ENCODE data around the gene OSGIN1. TPM values are rescaled to one million over a fixed set of nuclear protein-coding genes. Genes with fewer than 3 reads are reported as not detected.

OSGIN1 gene
- total and polyA plus RNA-seq, 2 of the 8 experiments (the other 6 are each of a cell fraction or from before 2014, with no cell fraction given) = 0.58 to 0.76 TPM

DNA sequence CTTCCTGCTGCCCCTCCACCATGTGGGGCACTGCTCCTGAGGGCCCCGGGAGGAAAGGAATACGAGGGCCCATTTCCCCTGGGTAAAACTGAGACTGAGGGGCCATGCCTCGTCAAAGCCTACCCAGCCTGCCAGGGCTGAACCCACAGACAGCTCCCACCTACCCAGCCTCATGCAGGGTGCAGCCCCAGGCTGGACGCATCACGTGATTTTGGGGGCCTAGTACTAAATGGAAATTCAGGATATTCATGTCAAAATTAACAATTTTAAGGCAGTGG is 3.4 kb upstream of the OSGIN1 start:
- H4K91ac ChIP-seq (replicated peaks; ENCODE audit: insufficient read length, low read length) = no peak overlapping the region
- no peaks in the 10 kb centered on the region for H3K79me2 ChIP-seq (ENCODE audit: control insufficient read depth in 1 of 2, insufficient read depth in 2 of 2, low read length in 2 of 2)
- H3K18ac ChIP-seq (ENCODE audit: extremely low read depth, low read length) = no peak overlapping the region
- H3K56ac ChIP-seq (replicated peaks; ENCODE audit: insufficient read length, low read depth, low read length) = no peak overlapping the region
- no peak overlapping the region for H2AK5ac ChIP-seq (ENCODE audit: low read depth, low read length)
- H2BK12ac ChIP-seq (ENCODE audit: low read depth, low read length) = no peak overlapping the region
- H3K14ac ChIP-seq (ENCODE audit: insufficient read length) = no peak overlapping the region
- 0 out of 2 replicates have a peak, but pooled peaks cover 1% of the 10 kb centered on the region for H3K23me2 ChIP-seq (ENCODE audit: low read depth, low read length)
- ChIA-PET CTCF (ENCODE audit: partially characterized antibody) (interaction anchor here (1.1 to 2.0 kb wide), 4 partner anchors 20 to 113 kb away, joined by 3 to 5 read pairs (median 4); no protein-coding TSS in a partner anchor), POLR2A (ENCODE audit: partially characterized antibody) (interaction anchor here (0.7 kb wide), 1 partner anchor 16 kb away, joined by 4 read pairs; no protein-coding TSS in a partner anchor)
- no peak for DNase-seq (ENCODE audit: low read depth in 1 of 2, low spot score in 2 of 2)
- whole genome bisulfite sequencing, 2 experiments (ENCODE audit: extremely low coverage in 1 of 2, insufficient coverage in 1 of 2, insufficient read length in 1 of 2, insufficient replicate concordance in 2 of 2, low coverage in 1 of 2, low lambda C conversion rate in 2 of 2, missing lambda C conversion rate in 1 of 2) = 91% methylated on average over 3 of the region's 5 CpGs; no CpG with 5 or more reads in 1 of the 2 experiments
- H2AFZ ChIP-seq (ENCODE audit: low read length) = no peak overlapping the region
- H3K9ac ChIP-seq (replicated peaks in 1 of 4; ENCODE audit: extremely low read depth in 1 of 4, low read depth in 3 of 4, low read length in 3 of 4) = no peak overlapping the region
- no peaks in the 10 kb centered on the region for H3K27me3 ChIP-seq (replicated peaks in 1 of 4; ENCODE audit: control insufficient read depth in 3 of 4, extremely low read depth in 1 of 4, insufficient read depth in 3 of 4, low read length in 3 of 4)
- no peak overlapping the region for H2BK5ac ChIP-seq (ENCODE audit: low read depth, low read length)
- H3K36me3 ChIP-seq (ENCODE audit: control insufficient read depth in 2 of 4, insufficient read depth in 4 of 4, low read length in 3 of 4) = no peaks in the 10 kb centered on the region
- H4K5ac ChIP-seq (ENCODE audit: insufficient read length, low read depth, low read length) = no peak overlapping the region
- H4K20me1 ChIP-seq (replicated peaks in 1 of 2; ENCODE audit: control insufficient read depth in 1 of 2, insufficient read depth in 2 of 2, low read length in 2 of 2) = no peaks in the 10 kb centered on the region
- peaks cover 2 to 7% (median 4%) of the 10 kb centered on the region in 4 experiments; a peak in 6 of 7 replicates for H3K4me1 ChIP-seq (replicated peaks in 1 of 4; ENCODE audit: control insufficient read depth in 3 of 4, insufficient read depth in 4 of 4, low read length in 3 of 4)
- no peak for TF ChIP-seq BCL11A (IDR thresholded peaks at IDR 0.05; ENCODE audit: low read depth in 2 of 2, low read length in 2 of 2)
- no peak for TF ChIP-seq ASH2L (IDR thresholded peaks at IDR 0.05; ENCODE audit: low read length)
- no peak for TF ChIP-seq MAFK (IDR thresholded peaks at IDR 0.05; ENCODE audit: low read depth, low read length)
- TF ChIP-seq RFX5 (IDR thresholded peaks at IDR 0.05; ENCODE audit: borderline replicate concordance, low read depth, low read length) = no peak
- FAIRE-seq = no peak
- H2BK120ac ChIP-seq (replicated peaks; ENCODE audit: low read depth, low read length) = no peak overlapping the region
- no peak overlapping the region for H3K27ac ChIP-seq (ENCODE audit: low read depth, low read length)
- H3K9me3 ChIP-seq (ENCODE audit: insufficient read depth in 2 of 2, low read depth in 1 of 2, low read length in 1 of 2) = no peaks in the 10 kb centered on the region
- H3K79me1 ChIP-seq (ENCODE audit: low read depth, low read length) = no peaks in the 10 kb centered on the region
- H3K4me2 ChIP-seq (ENCODE audit: insufficient read depth in 1 of 2, low read depth in 2 of 2, low read length in 2 of 2) = no peak overlapping the region
- no peak overlapping the region for H4K8ac ChIP-seq (ENCODE audit: extremely low read depth, insufficient read depth, low read length)
- no peak overlapping the region for H3K4ac ChIP-seq (replicated peaks; ENCODE audit: insufficient read length, low read depth, low read length)
- H3K4me3 ChIP-seq (ENCODE audit: extremely low read depth in 1 of 4, insufficient read depth in 2 of 4, low read depth in 3 of 4, low read length in 4 of 4) = no peak overlapping the region
- H2BK20ac ChIP-seq (ENCODE audit: low read length) = no peak overlapping the region
- H3K23ac ChIP-seq (ENCODE audit: insufficient read length) = no peak overlapping the region
- no peak overlapping the region for H2BK15ac ChIP-seq (ENCODE audit: low read length)

Data from H1 (cell line).